HG02623 (cell line): ENCODE data around the gene ANKRD60.

ENCODE experiments used
- ATAC-seq: cut with Tn5 transposase; IDR thresholded peaks from one replicate; pipeline ENCODE4 v1.9.1; 2021; ENCODE audit warnings: moderate library complexity; ENCODE audit not compliant: unreplicated experiment

ANKRD60 gene

GRCh38 chr20:58224974-58225373, 3.5 kb downstream of the ANKRD60 start:
- no peak for ATAC-seq

- no peak for ATAC-seq
Observed at GRCh38 chr20:58224097-58224496, 4.4 kb downstream of the ANKRD60 start.

DNA sequence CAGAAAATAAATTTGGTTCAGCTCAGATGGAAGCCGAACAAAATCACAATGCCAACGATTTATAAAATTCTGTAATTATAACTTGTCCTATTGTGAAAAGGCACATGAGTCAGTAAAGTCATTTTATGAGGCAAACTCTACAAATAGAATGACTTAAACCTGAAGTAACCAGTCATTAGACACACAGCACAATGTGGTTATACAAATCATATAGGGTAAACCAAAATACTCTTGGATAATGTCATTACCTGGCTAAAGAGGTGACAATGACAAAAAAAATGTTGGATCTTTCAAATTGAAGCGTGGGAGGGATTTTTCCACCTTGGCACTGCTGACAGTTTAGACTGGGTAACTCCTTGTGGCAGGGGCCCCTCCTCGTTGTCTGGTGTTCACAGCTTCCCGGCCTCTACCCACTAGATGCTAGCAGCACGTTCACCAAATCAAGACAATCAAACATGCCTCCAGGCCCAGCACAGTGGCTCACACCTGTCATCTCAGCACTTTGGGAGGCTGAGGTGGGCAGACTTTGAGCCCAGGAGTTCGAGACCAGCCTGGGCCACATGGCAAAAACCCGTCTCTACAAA, 5.0 kb downstream of the ANKRD60 start:
- ATAC-seq: no peak

GRCh38 chr20:58222446-58222845, 6.0 kb downstream of the ANKRD60 start:
- ATAC-seq: no peak

DNA sequence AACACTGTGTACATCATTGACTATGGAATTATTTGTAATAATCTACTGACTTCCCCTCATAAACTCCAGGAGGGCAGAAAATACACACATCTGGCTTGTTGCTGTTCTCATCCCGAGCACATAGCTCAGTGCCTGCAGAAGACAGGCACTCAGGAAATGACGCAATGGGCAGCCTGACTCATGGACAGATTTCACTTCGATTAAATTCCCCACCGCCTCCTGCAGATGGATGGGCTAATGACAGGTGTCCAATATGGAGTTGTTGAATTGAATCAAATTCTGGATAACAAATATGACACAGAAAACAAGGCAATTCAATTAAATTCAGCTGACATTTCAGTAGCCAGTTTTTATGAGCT, 9.1 kb downstream of the ANKRD60 start:
- no peak for ATAC-seq

DNA sequence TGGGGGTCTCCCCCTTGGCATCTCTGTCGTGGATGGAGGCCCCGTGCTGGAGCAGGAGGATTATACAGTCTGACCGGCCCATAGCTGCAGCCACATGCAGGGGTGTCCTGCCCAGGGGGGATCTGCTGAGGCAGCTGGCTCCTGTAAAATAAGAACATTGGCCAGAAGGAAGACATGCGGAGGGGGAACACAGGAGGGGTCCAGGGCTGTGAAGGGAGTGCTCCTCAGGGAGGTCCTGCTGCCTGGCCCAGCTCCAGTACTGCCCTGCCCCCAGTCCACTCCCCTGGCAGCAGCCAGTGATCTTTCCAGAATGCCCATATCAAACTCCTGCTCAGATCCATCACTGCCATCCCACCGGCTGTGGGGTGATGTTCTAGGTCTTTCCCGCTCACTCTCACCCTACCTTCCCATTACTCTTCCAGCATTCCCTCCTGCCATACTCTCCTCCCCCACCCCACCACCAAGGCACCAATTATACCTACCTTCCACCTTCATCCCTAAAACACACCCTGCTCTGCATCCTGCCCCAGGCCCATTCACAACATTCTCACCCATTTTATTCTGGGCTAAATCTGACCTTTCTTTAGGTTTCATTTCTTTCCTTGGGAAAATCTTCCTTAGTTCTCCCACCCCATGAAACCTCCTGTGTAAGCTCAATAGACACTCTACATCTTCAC, 9.7 kb downstream of the ANKRD60 start:
- no peak for ATAC-seq

GRCh38 chr20:58216334-58216733, 12.1 kb downstream of the ANKRD60 start:
- no peak for ATAC-seq

DNA sequence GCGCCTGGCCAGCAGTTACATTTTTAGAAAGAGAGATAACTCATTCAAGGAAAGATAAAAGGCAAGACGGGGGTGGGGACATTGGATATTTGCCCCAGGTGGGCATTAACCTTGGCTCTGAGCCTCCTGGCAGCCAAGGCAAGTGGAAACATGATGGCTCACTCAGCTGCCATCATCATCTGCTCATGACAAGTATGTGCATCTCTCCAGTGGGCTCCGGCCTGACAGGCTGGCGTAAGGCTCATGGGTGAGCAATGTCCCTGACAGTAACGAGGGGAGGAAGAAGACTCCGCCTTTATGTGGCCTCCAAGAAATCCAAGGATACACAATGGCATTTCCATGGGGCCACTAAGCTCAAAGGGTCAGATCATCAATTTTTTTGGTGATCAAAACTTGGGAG, 13.3 kb downstream of the ANKRD60 start:
- ATAC-seq: no peak

GRCh38 chr20:58214310-58214709, 14.1 kb downstream of the ANKRD60 start:
- ATAC-seq: no peak

- ATAC-seq: no peak
Observed at GRCh38 chr20:58213716-58214115, 14.7 kb downstream of the ANKRD60 start.

GRCh38 chr20:58213121-58213520, 15.3 kb downstream of the ANKRD60 start:
- ATAC-seq: no peak

- ATAC-seq: no peak
Observed at GRCh38 chr20:58212636-58213035, 15.8 kb downstream of the ANKRD60 start.

DNA sequence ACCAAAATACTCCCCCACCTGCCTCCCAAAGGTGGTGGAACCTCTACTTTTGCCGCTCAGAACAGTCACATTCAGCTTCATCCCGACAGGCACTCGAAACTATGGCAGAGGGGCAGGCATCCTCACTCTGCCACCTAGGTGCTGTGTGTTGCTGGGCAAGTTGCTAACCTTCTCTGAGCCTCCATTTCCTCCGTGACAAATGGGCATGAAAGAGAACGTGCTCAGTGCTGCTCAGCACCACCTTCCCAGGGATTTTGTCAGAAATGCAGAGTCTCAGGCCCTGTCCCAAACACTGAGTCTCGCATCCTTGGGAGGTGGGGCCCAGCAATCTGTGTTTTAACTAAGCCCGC, 18.1 kb downstream of the ANKRD60 start:
- ATAC-seq: no peak

DNA sequence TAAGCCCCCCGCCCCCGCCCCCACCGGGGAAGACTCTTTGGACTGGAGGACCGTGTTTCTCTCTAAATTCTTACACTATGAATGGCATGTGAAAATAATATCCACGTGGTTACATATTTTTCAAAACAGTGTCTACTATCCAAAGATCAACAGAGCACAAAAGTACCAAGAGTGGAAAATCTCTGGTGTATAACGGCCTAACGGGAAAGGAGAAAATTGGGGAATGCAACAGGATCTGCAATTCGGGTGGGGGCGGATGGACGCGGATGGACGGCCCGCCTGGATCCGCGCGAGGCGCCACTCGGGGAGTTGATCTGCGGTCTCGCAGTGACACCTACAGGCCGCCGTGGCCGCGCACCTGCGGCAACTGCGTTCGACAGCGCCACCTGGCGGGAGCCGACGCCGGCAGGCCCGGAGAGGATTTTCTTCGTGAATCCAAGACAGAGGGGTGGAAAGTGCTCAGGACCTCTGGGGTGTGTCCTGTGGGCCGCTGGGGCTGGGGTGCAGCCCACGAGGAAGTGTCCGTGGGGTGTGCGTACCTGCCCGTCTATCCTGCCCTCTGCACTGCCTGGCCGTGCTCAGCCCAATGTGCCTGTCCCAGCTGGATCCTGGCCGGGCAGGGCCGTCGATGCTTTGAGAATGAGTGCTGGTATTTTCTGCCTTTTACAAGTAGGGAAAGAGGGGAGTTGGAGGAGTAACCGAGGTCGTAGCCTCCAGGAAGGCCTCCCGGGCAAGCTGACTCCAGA, 18.6 kb downstream of the ANKRD60 start:
- ATAC-seq: no peak

DNA sequence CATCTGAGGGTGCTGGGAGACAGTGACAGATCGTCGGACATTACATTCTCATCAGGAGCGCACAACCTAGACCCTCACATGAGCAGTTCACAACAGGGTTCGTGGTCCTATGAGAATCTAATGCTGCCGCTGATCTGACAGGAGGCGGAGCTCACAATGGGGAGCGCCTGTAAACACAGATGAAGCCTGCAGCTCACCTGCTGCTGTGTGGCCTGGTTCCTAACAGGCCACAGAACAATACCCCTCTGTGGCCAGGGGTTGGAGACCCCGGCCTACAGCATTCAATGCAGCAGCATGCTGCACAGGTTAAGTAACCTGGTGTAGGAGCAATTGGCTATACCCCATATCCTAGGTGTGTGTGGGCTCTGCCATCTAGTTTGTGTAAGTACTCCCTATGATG, 19.5 kb downstream of the ANKRD60 start:
- no peak for ATAC-seq

- no peak for ATAC-seq
Observed at GRCh38 chr20:58205850-58206249, 22.6 kb downstream of the ANKRD60 start.

- ATAC-seq: no peak
Observed at GRCh38 chr20:58202044-58202443, 26.4 kb downstream of the ANKRD60 start.

GRCh38 chr20:58201616-58202015, 26.8 kb downstream of the ANKRD60 start:
- no peak for ATAC-seq

- no peak for ATAC-seq
Observed at GRCh38 chr20:58199469-58199868, 29.0 kb downstream of the ANKRD60 start.

- ATAC-seq: no peak
Observed at GRCh38 chr20:58198901-58199355, 29.5 kb downstream of the ANKRD60 start.

- no peak for ATAC-seq
Observed at GRCh38 chr20:58198384-58198783, 30.1 kb downstream of the ANKRD60 start.

DNA sequence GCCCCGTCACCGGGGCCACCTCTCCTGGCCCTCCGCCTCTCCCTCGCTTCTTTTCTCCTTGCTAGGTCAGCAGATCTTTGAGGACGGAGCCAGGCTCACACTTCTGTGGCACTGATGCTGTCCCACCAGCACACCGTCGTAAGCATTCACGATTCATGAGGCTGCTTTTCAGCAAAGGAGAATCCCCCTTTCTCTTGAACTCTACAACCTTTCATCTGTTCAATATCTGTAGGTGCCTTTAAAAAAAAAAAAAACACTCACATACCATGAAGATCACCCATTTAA, 31.3 kb downstream of the ANKRD60 start:
- no peak for ATAC-seq
